Muscle layer of colon (tissue), 2 donors: ENCODE measurements around the gene TRAF3IP1.

Experiments
- H3K27ac ChIP-seq: one replicate; pipeline ENCODE4 v1.7.0; 2013; ENCODE audit warnings: low read depth, mild to moderate bottlenecking, low read length, moderate library complexity
- H3K27me3 ChIP-seq, 2 donors: one replicate each; pipeline ENCODE4 v1.7.0; 2013; ENCODE audit warnings: low read length in 2 of 2, mild to moderate bottlenecking in 2 of 2; ENCODE audit not compliant: insufficient read depth in 2 of 2, control insufficient read depth in 1 of 2
- H3K36me3 ChIP-seq: one replicate; pipeline ENCODE4 v1.7.0; 2013; ENCODE audit warnings: mild to moderate bottlenecking, low read length; ENCODE audit not compliant: insufficient read depth
- H3K4me1 ChIP-seq: one replicate; pipeline ENCODE4 v1.7.0; 2013; ENCODE audit warnings: mild to moderate bottlenecking, low read length; ENCODE audit not compliant: insufficient read depth
- H3K4me3 ChIP-seq, 2 donors: one replicate each; pipeline ENCODE4 v1.7.0; 2013; ENCODE audit warnings: low read length in 2 of 2, low read depth in 1 of 2, mild to moderate bottlenecking in 1 of 2, moderate library complexity in 1 of 2
- H3K9ac ChIP-seq: one replicate; pipeline ENCODE4 v1.7.0; 2013; ENCODE audit warnings: low read length
- H3K9me3 ChIP-seq: one replicate; pipeline ENCODE4 v1.7.0; 2013; ENCODE audit warnings: mild to moderate bottlenecking, low read length
- donor health status: abdominal sarcoma.
- donor health status: Adenocarcinoma of cecum.

The TRAF3IP1 gene

GRCh38 chr2:238288650-238289573 lies 31.4 kb upstream of the TRAF3IP1 start:
- Histone ChIP-seq H3K27ac (peak overlapping the region; percentile 77), H3K9me3 (no peaks in the 10 kb centered on the region), H3K4me1 (peaks cover 41% of the 10 kb centered on the region), H3K9ac (peak overlapping the region; percentile 45), H3K36me3 (no peaks in the 10 kb centered on the region), H3K4me3 (peak overlapping the region; percentile 87 to 89), H3K27me3 (no peaks in the 10 kb centered on the region)

- no peaks in the 10 kb centered on the region for H3K36me3 ChIP-seq
- no peaks in the 10 kb centered on the region for H3K27me3 ChIP-seq
- H3K4me3 ChIP-seq: peak overlapping the region; percentile 68 to 70
- peak overlapping the region; percentile 77 for H3K27ac ChIP-seq
- peaks cover 38% of the 10 kb centered on the region for H3K4me1 ChIP-seq
- no peaks in the 10 kb centered on the region for H3K9me3 ChIP-seq
- H3K9ac ChIP-seq: peak overlapping the region; percentile 45
Measured at GRCh38 chr2:238289574-238289973, 30.7 kb upstream of the TRAF3IP1 start.

- H3K4me3 ChIP-seq: no peak overlapping the region
- H3K36me3 ChIP-seq: no peaks in the 10 kb centered on the region
- H3K4me1 ChIP-seq: peaks cover 33% of the 10 kb centered on the region
- no peak overlapping the region for H3K9ac ChIP-seq
- no peaks in the 10 kb centered on the region for H3K9me3 ChIP-seq
- H3K27ac ChIP-seq: no peak overlapping the region
- H3K27me3 ChIP-seq: no peaks in the 10 kb centered on the region
Measured at GRCh38 chr2:238290091-238290509, 30.2 kb upstream of the TRAF3IP1 start.

GRCh38 chr2:238290715-238291549 lies 29.4 kb upstream of the TRAF3IP1 start:
- Histone ChIP-seq H3K9ac (no peak overlapping the region), H3K9me3 (no peaks in the 10 kb centered on the region), H3K4me1 (peaks cover 25% of the 10 kb centered on the region), H3K27me3 (no peaks in the 10 kb centered on the region), H3K4me3 (no peak overlapping the region), H3K27ac (no peak overlapping the region), H3K36me3 (no peaks in the 10 kb centered on the region)

- no peaks in the 10 kb centered on the region for H3K9me3 ChIP-seq
- H3K27ac ChIP-seq: no peak overlapping the region
- H3K9ac ChIP-seq: no peak overlapping the region
- no peaks in the 10 kb centered on the region for H3K36me3 ChIP-seq
- H3K4me1 ChIP-seq: peaks cover 17% of the 10 kb centered on the region
- no peak overlapping the region for H3K4me3 ChIP-seq
- no peaks in the 10 kb centered on the region for H3K27me3 ChIP-seq
Measured at GRCh38 chr2:238291550-238292281, 28.6 kb upstream of the TRAF3IP1 start.

- H3K4me1 ChIP-seq: peaks cover 7% of the 10 kb centered on the region
- no peak overlapping the region for H3K9ac ChIP-seq
- H3K9me3 ChIP-seq: no peaks in the 10 kb centered on the region
- H3K27ac ChIP-seq: no peak overlapping the region
- H3K4me3 ChIP-seq: no peak overlapping the region
- no peaks in the 10 kb centered on the region for H3K36me3 ChIP-seq
- H3K27me3 ChIP-seq: no peaks in the 10 kb centered on the region
Measured at GRCh38 chr2:238294046-238294392, 26.3 kb upstream of the TRAF3IP1 start.

- H3K27me3 ChIP-seq: no peaks in the 10 kb centered on the region
- H3K27ac ChIP-seq: no peak overlapping the region
- no peak overlapping the region for H3K4me3 ChIP-seq
- H3K36me3 ChIP-seq: no peaks in the 10 kb centered on the region
- H3K9me3 ChIP-seq: no peaks in the 10 kb centered on the region
- H3K9ac ChIP-seq: no peak overlapping the region
- peaks cover 4% of the 10 kb centered on the region for H3K4me1 ChIP-seq
Measured at GRCh38 chr2:238294393-238295143, 25.8 kb upstream of the TRAF3IP1 start.

GRCh38 chr2:238295144-238296112 lies 24.9 kb upstream of the TRAF3IP1 start:
- no peak overlapping the region for H3K27ac ChIP-seq
- no peaks in the 10 kb centered on the region for H3K9me3 ChIP-seq
- H3K9ac ChIP-seq: no peak overlapping the region
- H3K27me3 ChIP-seq: no peaks in the 10 kb centered on the region
- peaks cover 9% of the 10 kb centered on the region for H3K4me1 ChIP-seq
- no peak overlapping the region for H3K4me3 ChIP-seq
- H3K36me3 ChIP-seq: no peaks in the 10 kb centered on the region

GRCh38 chr2:238296638-238297457 lies 23.5 kb upstream of the TRAF3IP1 start:
- Histone ChIP-seq H3K27me3 (no peaks in the 10 kb centered on the region), H3K4me1 (peaks cover 9% of the 10 kb centered on the region), H3K4me3 (no peak overlapping the region), H3K36me3 (no peaks in the 10 kb centered on the region), H3K27ac (no peak overlapping the region), H3K9me3 (no peaks in the 10 kb centered on the region), H3K9ac (no peak overlapping the region)
